Ovary (tissue), 3 donors: ENCODE results near the gene STX1A.

Source experiments
- CTCF ChIP-seq, 3 donors: fragments of 450-650 bp in 2 of 3; fragments of 200-600 bp in 1 of 3; IDR thresholded peaks; one replicate each; pipeline versions ENCODE4 v1.5.1 to v1.8.0; 2016 to 2022; ENCODE audit warnings: antibody characterized with exemption in 3 of 3, mild to moderate bottlenecking in 1 of 3
- EP300 ChIP-seq: sonication (generic); formaldehyde crosslinking; IDR thresholded peaks from one replicate; pipeline ENCODE4 v1.6.1; 2017; ENCODE audit warnings: antibody characterized with exemption
- POLR2A ChIP-seq: fragments of 450-650 bp; IDR thresholded peaks from one replicate; pipeline ENCODE4 v1.6.1; 2017; ENCODE audit warnings: antibody characterized with exemption, mild to moderate bottlenecking, moderate library complexity
- donor health status: DM: no; HTN: no; CAD: no.

GRCh38 chr7:73718438-73718881 lies 1.0 kb downstream of the STX1A start:
- TF ChIP-seq CTCF (IDR thresholded peaks at IDR 0.05) (no peak), POLR2A (no peak), EP300 (no peak)
